Measurements from ENCODE around the gene ZNF804B. TPM values are rescaled to one million over a fixed set of nuclear protein-coding genes. Genes with fewer than 3 reads are reported as not detected.

ZNF804B gene
- total RNA-seq, 1 experiment from 2014 or later: not detected

GRCh38 chr7:89067048-89067447, 307.5 kb downstream of the ZNF804B start:
- Mint-ChIP-seq H3K4me3 (no peak overlapping the region), H3K27me3 (ENCODE audit: low read depth) (no peaks in the 10 kb centered on the region), H3K27ac (no peak overlapping the region), H3K36me3 (ENCODE audit: insufficient read depth in 1 of 3, low read depth in 3 of 3) (no peaks in the 10 kb centered on the region; a peak in 1 of 7 replicates), H3K9me3 (no peaks in the 10 kb centered on the region), H3K4me1 (0 out of 4 replicates have a peak, but pooled peaks cover 0 to 3% of the 10 kb centered on the region in 2 experiments)
- Histone ChIP-seq H3K9ac (ENCODE audit: extremely low read depth, insufficient read length, low read length) (no peak overlapping the region), H2AK5ac (ENCODE audit: insufficient read length, low read length) (no peak overlapping the region), H4K91ac (ENCODE audit: insufficient read length, low read depth, low read length) (no peak overlapping the region), H3K23ac (ENCODE audit: insufficient read length, low read depth, low read length) (no peak overlapping the region), H3K14ac (ENCODE audit: insufficient read depth, low read length) (no peak overlapping the region), H4K8ac (replicated peaks; ENCODE audit: insufficient read length, low read depth, low read length) (no peak overlapping the region), H2BK12ac (ENCODE audit: insufficient read length, low read depth, low read length) (no peak overlapping the region), H3K56ac (ENCODE audit: insufficient read length, low read depth, low read length) (no peak overlapping the region), H4K5ac (ENCODE audit: insufficient read length, low read depth, low read length) (no peak overlapping the region), H3K18ac (ENCODE audit: insufficient read length, low read depth, low read length) (no peak overlapping the region), H3K4ac (ENCODE audit: low read depth, low read length) (no peak overlapping the region), H3K23me2 (ENCODE audit: insufficient read length, low read depth, low read length, poor library complexity, severe bottlenecking) (no peaks in the 10 kb centered on the region), H3K27ac (ENCODE audit: insufficient read length, low read depth, low read length) (no peak overlapping the region), H2BK15ac (ENCODE audit: low read depth, low read length) (no peak overlapping the region), H3K9me3 (ENCODE audit: control insufficient read depth, low read depth, low read length) (no peaks in the 10 kb centered on the region), H3K79me2 (ENCODE audit: insufficient read depth, low read length) (no peaks in the 10 kb centered on the region), H3K27me3 (ENCODE audit: insufficient read depth, low read length) (no peaks in the 10 kb centered on the region), H4K20me1 (ENCODE audit: control insufficient read depth, insufficient read depth, insufficient read length) (no peaks in the 10 kb centered on the region), H3K4me2 (ENCODE audit: insufficient read depth, insufficient read length, low read length) (no peak overlapping the region), H2BK5ac (ENCODE audit: insufficient read length, low read length) (no peak overlapping the region), H3K79me1 (ENCODE audit: insufficient read depth, low read depth, low read length, poor library complexity, severe bottlenecking) (no peaks in the 10 kb centered on the region), H3K4me1 (ENCODE audit: insufficient read depth, low read length) (no peaks in the 10 kb centered on the region), H2AFZ (ENCODE audit: low read length) (no peak overlapping the region), H2BK120ac (ENCODE audit: low read depth, low read length, poor library complexity, severe bottlenecking) (no peak overlapping the region), H3T11ph (ENCODE audit: low read length) (no peak overlapping the region), H2BK20ac (ENCODE audit: low read depth, low read length, poor library complexity, severe bottlenecking) (no peak overlapping the region)
- DNase-seq: no peak
- WGBS (ENCODE audit: extremely low coverage, insufficient read length, low lambda C conversion rate): no CpG with 5 or more reads among the region's 3 CpGs
- TF ChIP-seq, protein P1, sequence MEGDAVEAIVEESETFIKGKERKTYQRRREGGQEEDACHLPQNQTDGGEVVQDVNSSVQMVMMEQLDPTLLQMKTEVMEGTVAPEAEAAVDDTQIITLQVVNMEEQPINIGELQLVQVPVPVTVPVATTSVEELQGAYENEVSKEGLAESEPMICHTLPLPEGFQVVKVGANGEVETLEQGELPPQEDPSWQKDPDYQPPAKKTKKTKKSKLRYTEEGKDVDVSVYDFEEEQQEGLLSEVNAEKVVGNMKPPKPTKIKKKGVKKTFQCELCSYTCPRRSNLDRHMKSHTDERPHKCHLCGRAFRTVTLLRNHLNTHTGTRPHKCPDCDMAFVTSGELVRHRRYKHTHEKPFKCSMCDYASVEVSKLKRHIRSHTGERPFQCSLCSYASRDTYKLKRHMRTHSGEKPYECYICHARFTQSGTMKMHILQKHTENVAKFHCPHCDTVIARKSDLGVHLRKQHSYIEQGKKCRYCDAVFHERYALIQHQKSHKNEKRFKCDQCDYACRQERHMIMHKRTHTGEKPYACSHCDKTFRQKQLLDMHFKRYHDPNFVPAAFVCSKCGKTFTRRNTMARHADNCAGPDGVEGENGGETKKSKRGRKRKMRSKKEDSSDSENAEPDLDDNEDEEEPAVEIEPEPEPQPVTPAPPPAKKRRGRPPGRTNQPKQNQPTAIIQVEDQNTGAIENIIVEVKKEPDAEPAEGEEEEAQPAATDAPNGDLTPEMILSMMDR (conservative IDR thresholded peaks at IDR 0.05): no peak

Measured in H9 (cell line).